ENCODE data around the gene RAB22A. TPM values are rescaled to one million over a fixed set of nuclear protein-coding genes. Genes with fewer than 3 reads are reported as not detected.
"Not testable (repeated sequence)": the region's sequence is repeated elsewhere in the genome, so short reads cannot be mapped to it uniquely, and the experiment has no call there.

RAB22A gene
- total RNA-seq, 2 experiments from 2014 or later = 14.7 to 14.8 TPM

GRCh38 chr20:58372806-58373205, 63.3 kb downstream of the RAB22A start:
- ChIA-PET CTCF (no interaction called here), POLR2A (no interaction called here)
- Mint-ChIP-seq H3K9me3 (no peaks in the 10 kb centered on the region), H3K4me3 (no peak overlapping the region), H3K4me1 (peaks cover 1% of the 10 kb centered on the region), H3K27me3 (peaks cover 4% of the 10 kb centered on the region), H3K36me3 (ENCODE audit: low read depth) (no peaks in the 10 kb centered on the region), H3K27ac (no peak overlapping the region)
- DNase-seq = no peak

DNA sequence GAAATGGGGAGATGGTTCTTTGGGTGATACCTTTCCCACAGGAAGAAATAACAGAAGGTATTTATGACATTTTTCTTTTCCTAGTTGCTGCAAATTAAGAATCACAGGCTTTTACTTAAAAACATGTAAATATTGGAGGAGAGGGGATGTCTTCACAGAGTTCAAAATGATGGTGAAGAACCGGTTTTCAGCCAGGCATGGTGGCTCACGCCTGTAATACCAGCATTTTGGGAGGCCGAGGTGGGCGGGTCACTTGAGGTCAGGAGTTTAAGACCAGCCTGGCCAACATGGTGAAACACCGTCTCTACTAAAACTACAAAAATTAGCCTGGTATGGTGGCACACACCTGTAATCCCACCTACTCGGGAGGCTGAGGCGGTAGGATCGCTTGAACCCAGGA, 63.8 kb downstream of the RAB22A start:
- CTCF ChIA-PET; H3K4me1 Mint-ChIP-seq; H3K27ac Mint-ChIP-seq; DNase-seq; H3K9me3 Mint-ChIP-seq; H3K36me3 Mint-ChIP-seq (ENCODE audit: low read depth); H3K27me3 Mint-ChIP-seq; POLR2A ChIA-PET; H3K4me3 Mint-ChIP-seq: not testable (repeated sequence)

DNA sequence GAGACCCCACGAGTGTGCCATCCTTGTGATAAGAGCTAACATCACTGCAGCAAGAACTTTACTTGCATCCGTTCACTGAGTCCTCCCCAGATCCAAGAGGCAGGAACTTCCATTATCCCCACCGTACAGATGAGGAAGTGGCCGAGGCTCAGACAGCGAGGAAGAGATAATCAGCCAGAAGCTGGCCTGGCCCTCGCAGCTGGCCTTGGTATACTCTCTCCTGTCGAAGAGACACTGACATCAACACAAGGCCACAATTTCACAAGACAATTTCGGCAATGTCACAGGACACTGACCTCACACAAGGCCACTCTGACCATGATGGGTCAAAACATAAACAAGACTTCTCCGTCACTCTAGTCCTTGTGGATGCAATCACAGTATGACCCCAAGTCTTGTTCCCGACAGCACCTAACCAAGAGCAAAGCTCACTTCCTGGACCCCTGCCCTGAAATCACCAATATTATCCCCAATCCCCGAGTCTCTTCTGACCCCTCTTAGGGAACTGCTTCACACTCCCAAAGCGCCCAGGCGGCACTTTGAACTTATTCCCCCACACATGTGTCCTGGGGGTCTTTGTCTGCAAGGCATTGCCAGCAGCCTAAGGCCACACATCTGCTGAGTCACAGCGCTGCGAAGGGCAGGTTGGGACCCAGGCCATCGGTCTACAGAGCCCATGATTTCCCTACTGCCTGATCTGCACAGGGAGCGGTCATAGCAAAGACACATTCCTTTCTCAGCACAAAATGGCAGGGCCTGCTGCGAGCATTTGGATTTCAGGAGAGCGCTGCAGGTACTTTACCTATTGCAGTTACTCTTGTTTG, 64.7 kb downstream of the RAB22A start:
- POLR2A ChIA-PET = no interaction called here
- H3K27me3 Mint-ChIP-seq = peaks cover 15% of the 10 kb centered on the region
- CTCF ChIA-PET = no interaction called here
- DNase-seq = no peak
- peaks cover 1% of the 10 kb centered on the region for H3K4me1 Mint-ChIP-seq
- no peaks in the 10 kb centered on the region for H3K9me3 Mint-ChIP-seq
- H3K4me3 Mint-ChIP-seq = no peak overlapping the region
- H3K36me3 Mint-ChIP-seq (ENCODE audit: low read depth) = no peaks in the 10 kb centered on the region
- no peak overlapping the region for H3K27ac Mint-ChIP-seq

- no peaks in the 10 kb centered on the region for H3K36me3 Mint-ChIP-seq (ENCODE audit: low read depth)
Measured at GRCh38 chr20:58374906-58375758, 65.6 kb downstream of the RAB22A start.

GRCh38 chr20:58375759-58376352, 66.3 kb downstream of the RAB22A start:
- ChIA-PET CTCF (interaction anchor here (2.0 kb wide), 1 partner anchor 138 kb away, joined by 6 read pairs; no protein-coding TSS in a partner anchor), POLR2A (no interaction called here)
- H3K4me3 Mint-ChIP-seq = no peak overlapping the region
- peaks cover 19% of the 10 kb centered on the region for H3K27me3 Mint-ChIP-seq
- H3K9me3 Mint-ChIP-seq = peaks cover 2% of the 10 kb centered on the region
- H3K4me1 Mint-ChIP-seq = peaks cover 1% of the 10 kb centered on the region
- no peak for DNase-seq
- H3K27ac Mint-ChIP-seq = no peak overlapping the region
- H3K36me3 Mint-ChIP-seq (ENCODE audit: low read depth) = no peaks in the 10 kb centered on the region

More at GRCh38 chr20:58374906-58375758, 65.6 kb downstream of the RAB22A start:
- ChIA-PET POLR2A (no interaction called here), CTCF (no interaction called here)
- Mint-ChIP-seq H3K4me3 (no peak overlapping the region), H3K9me3 (no peaks in the 10 kb centered on the region), H3K4me1 (peaks cover 1% of the 10 kb centered on the region), H3K27ac (no peak overlapping the region), H3K27me3 (peaks cover 16% of the 10 kb centered on the region)
- DNase-seq = no peak

DNA sequence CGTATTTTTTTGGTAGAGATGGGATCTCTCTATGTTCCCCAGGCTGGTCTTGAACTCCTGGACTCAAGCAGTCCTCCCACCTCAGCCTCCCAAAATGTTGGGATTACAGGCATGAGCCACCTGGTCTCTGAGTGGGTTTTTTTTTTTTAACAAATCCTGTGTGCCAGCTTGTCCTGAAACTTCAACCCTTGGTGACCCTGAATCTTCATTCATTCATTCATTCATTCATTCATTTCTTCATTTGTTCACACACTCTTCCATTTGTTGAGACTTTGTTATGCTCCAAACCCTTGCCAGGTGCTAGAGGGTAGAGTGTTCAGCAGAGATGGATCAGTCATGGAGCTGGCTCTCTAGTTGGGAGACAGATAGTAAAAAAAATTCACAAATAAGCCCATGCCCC, 67.5 kb downstream of the RAB22A start:
- DNase-seq = no peak
- Mint-ChIP-seq H3K36me3 (ENCODE audit: low read depth) (no peaks in the 10 kb centered on the region), H3K27me3 (peaks cover 21% of the 10 kb centered on the region), H3K27ac (no peak overlapping the region), H3K9me3 (peaks cover 9% of the 10 kb centered on the region), H3K4me3 (no peak overlapping the region), H3K4me1 (peaks cover 1% of the 10 kb centered on the region)
- CTCF ChIA-PET = interaction anchor here (0.6 to 2.0 kb wide), 2 partner anchors 30 to 139 kb away, joined by 3 to 6 read pairs; no protein-coding TSS in a partner anchor
- POLR2A ChIA-PET = no interaction called here

GRCh38 chr20:58377766-58378401, 68.4 kb downstream of the RAB22A start:
- ChIA-PET CTCF (interaction anchor here (0.6 to 2.0 kb wide), 2 partner anchors 30 to 140 kb away, joined by 3 to 6 read pairs; no protein-coding TSS in a partner anchor), POLR2A (no interaction called here)
- Mint-ChIP-seq H3K36me3 (ENCODE audit: low read depth) (no peaks in the 10 kb centered on the region), H3K4me1 (peaks cover 1% of the 10 kb centered on the region), H3K27me3 (peaks cover 21% of the 10 kb centered on the region), H3K4me3 (no peak overlapping the region), H3K9me3 (peaks cover 9% of the 10 kb centered on the region), H3K27ac (no peak overlapping the region)
- no peak for DNase-seq

- Mint-ChIP-seq H3K27ac (no peak overlapping the region), H3K9me3 (peaks cover 9% of the 10 kb centered on the region), H3K4me1 (peaks cover 1% of the 10 kb centered on the region), H3K36me3 (ENCODE audit: low read depth) (no peaks in the 10 kb centered on the region), H3K4me3 (no peak overlapping the region), H3K27me3 (peaks cover 25% of the 10 kb centered on the region)
- ChIA-PET POLR2A (no interaction called here), CTCF (no interaction called here)
- DNase-seq = no peak
Measured at GRCh38 chr20:58378704-58379103, 69.2 kb downstream of the RAB22A start.

- no peaks in the 10 kb centered on the region for H3K4me1 Mint-ChIP-seq
- CTCF ChIA-PET = no interaction called here
- POLR2A ChIA-PET = no interaction called here
Measured at GRCh38 chr20:58381627-58382026, 72.1 kb downstream of the RAB22A start.

DNA sequence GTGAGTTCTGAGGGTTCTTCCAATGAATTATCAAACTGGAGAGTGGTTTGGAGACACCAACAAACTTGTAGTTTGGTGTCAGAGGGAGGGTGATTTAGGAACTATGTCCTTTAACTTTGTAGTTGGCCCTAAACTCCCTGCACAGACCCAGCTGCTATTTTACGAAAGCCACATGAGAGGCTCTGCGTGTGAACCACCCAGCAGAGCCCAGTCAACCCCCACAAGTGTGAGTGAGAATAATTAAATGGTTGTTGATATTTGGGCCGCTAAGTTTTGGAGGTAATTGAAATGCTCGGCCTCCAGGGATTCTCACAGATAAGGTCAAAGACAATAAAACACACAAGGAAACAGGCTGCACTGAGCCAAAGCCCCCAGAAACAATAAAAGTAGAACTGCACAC, 72.6 kb downstream of the RAB22A start:
- POLR2A ChIA-PET = no interaction called here
- H3K4me3 Mint-ChIP-seq = no peak overlapping the region
- H3K36me3 Mint-ChIP-seq (ENCODE audit: low read depth) = no peaks in the 10 kb centered on the region
- CTCF ChIA-PET = no interaction called here
- no peaks in the 10 kb centered on the region for H3K4me1 Mint-ChIP-seq
- peaks cover 9% of the 10 kb centered on the region for H3K9me3 Mint-ChIP-seq
- DNase-seq = no peak
- no peak overlapping the region for H3K27ac Mint-ChIP-seq
- H3K27me3 Mint-ChIP-seq = peaks cover 32% of the 10 kb centered on the region

More at GRCh38 chr20:58381627-58382026, 72.1 kb downstream of the RAB22A start:
- peaks cover 9% of the 10 kb centered on the region for H3K9me3 Mint-ChIP-seq
- no peak overlapping the region for H3K27ac Mint-ChIP-seq
- H3K27me3 Mint-ChIP-seq = peaks cover 31% of the 10 kb centered on the region
- H3K36me3 Mint-ChIP-seq (ENCODE audit: low read depth) = no peaks in the 10 kb centered on the region
- no peak overlapping the region for H3K4me3 Mint-ChIP-seq
- DNase-seq = no peak

GRCh38 chr20:58384821-58385220, 75.3 kb downstream of the RAB22A start:
- no peak for DNase-seq
- peaks cover 17% of the 10 kb centered on the region for H3K27me3 Mint-ChIP-seq
- no peak overlapping the region for H3K4me3 Mint-ChIP-seq
- H3K4me1 Mint-ChIP-seq = peaks cover 2% of the 10 kb centered on the region
- CTCF ChIA-PET = no interaction called here
- H3K9me3 Mint-ChIP-seq = peaks cover 9% of the 10 kb centered on the region
- H3K27ac Mint-ChIP-seq = no peak overlapping the region
- POLR2A ChIA-PET = no interaction called here
- peaks cover 2% of the 10 kb centered on the region for H3K36me3 Mint-ChIP-seq (ENCODE audit: low read depth)

DNA sequence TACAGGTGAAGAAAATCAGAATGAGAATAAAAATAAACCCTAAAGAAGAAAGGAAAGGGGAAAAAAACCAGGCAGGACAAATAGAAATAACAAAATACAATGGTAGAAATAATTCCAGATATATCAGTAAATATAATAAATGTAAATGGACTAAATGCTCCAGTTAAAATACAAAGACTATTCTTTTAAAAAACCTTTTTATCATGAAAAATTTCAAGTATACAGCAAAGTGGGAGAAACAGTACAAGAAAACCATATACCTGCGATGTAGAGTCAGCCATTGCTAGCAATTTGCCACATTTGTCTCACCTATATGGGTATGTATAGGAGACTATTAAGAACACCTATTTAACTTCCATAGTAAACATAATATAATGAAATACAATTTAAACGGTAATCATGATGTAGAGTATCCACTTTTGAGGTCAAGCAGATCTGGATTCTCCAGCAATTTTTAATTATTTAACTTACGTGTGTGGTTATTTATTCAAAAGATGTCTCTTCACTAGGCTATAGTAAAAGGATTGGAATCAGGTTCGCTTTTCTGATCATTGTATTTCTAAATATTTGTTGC, 78.6 kb downstream of the RAB22A start:
- Mint-ChIP-seq H3K36me3 (ENCODE audit: low read depth) (peaks cover 30% of the 10 kb centered on the region), H3K9me3 (no peaks in the 10 kb centered on the region), H3K4me3 (peak overlapping the region; percentile 17), H3K27me3 (peaks cover 12% of the 10 kb centered on the region), H3K4me1 (peaks cover 34% of the 10 kb centered on the region), H3K27ac (no peak overlapping the region)
- no peak for DNase-seq
- POLR2A ChIA-PET = interaction anchor here (0.8 to 2.2 kb wide), 11 partner anchors 12 to 305 kb away, joined by 3 to 22 read pairs (median 4); partner anchors contain the start of genes RAB22A and STX16
- CTCF ChIA-PET = interaction anchor here (1.0 to 1.4 kb wide), 4 partner anchors 59 to 263 kb away, joined by 3 to 4 read pairs (median 3); partner anchors contain the start of gene STX16

Data from activated CD4-positive, alpha-beta memory T cell treated with anti-CD3 and anti-CD28 coated beads, Interleukin-2, amount 10 ng/mL, durations not matched to agents 7 days and 5 days (primary cell).